HUES48 (cell line): ENCODE measurements around the gene PAK4.

Experiments
- H3K27ac ChIP-seq: one replicate; pipeline ENCODE4 v1.7.0; 2013; ENCODE audit warnings: low read depth, low read length, inconsistent platforms
- H3K27me3 ChIP-seq: 2 replicates; pipeline ENCODE4 v1.6.1; 2013; ENCODE audit warnings: mild to moderate bottlenecking, low read length; ENCODE audit not compliant: control insufficient read depth, insufficient read depth
- H3K36me3 ChIP-seq: 2 replicates; pipeline ENCODE4 v1.6.1; 2013; ENCODE audit warnings: low read length; ENCODE audit not compliant: control insufficient read depth, insufficient read depth
- H3K4me1 ChIP-seq: 2 replicates; pipeline ENCODE4 v1.6.1; 2013; ENCODE audit warnings: mild to moderate bottlenecking, low read length; ENCODE audit not compliant: control insufficient read depth, insufficient read depth
- H3K4me3 ChIP-seq: 2 replicates; pipeline ENCODE4 v1.5.1; 2013; ENCODE audit warnings: mild to moderate bottlenecking, low read depth, low read length
- H3K9ac ChIP-seq: 2 replicates; pipeline ENCODE4 v1.6.1; 2013; ENCODE audit warnings: mild to moderate bottlenecking, low read depth, low read length, moderate library complexity
- H3K9me3 ChIP-seq: 2 replicates; pipeline ENCODE4 v1.6.1; 2013; ENCODE audit warnings: low read length; ENCODE audit not compliant: control insufficient read depth, insufficient read depth

The PAK4 gene

DNA sequence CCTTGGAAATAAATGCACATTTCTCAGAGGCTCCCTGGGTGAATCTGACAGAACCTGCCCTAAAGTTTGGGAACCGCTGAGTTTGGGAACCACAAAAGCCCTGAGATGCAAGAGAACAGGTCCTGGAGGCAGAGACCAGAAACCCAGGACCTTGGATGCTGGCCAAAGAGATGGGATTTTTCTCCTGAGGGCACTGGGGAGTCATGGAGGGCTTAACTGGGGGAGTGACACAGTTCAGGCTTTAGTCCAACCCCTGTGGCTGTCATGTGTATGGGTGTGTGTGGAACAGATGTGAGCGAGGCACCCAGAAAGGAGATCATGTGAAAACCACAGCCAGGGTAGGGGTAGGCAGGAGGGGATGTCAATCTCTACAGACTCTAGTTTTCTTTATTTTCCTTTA, 67.3 kb downstream of the PAK4 start:
- Histone ChIP-seq H3K27me3 (peaks cover 19% of the 10 kb centered on the region), H3K9ac (no peak overlapping the region), H3K9me3 (no peaks in the 10 kb centered on the region), H3K4me1 (peaks cover 8% of the 10 kb centered on the region; the same call in 1 of the 2 replicates), H3K4me3 (no peak overlapping the region), H3K27ac (no peak overlapping the region), H3K36me3 (no peaks in the 10 kb centered on the region)

DNA sequence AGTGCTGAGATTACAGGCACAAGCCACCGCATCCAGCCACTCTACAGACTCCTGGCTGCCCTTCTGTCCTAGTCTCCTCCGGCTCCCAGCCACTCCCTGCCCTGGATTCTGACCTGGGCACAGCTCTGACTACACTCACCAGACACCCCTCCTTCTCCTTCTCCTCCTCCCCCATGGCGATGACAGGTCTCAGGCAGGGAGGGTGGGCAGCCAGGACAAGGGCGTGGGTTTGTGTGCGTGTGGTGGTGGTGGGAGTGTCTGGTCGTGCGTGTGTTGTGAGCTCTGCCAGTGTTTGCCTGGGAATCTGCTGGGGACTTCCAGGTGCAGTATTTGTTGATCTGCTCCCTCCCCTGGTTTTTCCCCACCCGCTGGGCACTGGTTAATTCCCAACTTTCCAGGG, 68.2 kb downstream of the PAK4 start:
- no peak overlapping the region for H3K4me3 ChIP-seq
- peaks cover 8% of the 10 kb centered on the region; the same call in 1 of the 2 replicates for H3K4me1 ChIP-seq
- no peaks in the 10 kb centered on the region for H3K36me3 ChIP-seq
- H3K27ac ChIP-seq = no peak overlapping the region
- H3K9me3 ChIP-seq = no peaks in the 10 kb centered on the region
- H3K9ac ChIP-seq = no peak overlapping the region
- H3K27me3 ChIP-seq = peaks cover 28% of the 10 kb centered on the region

DNA sequence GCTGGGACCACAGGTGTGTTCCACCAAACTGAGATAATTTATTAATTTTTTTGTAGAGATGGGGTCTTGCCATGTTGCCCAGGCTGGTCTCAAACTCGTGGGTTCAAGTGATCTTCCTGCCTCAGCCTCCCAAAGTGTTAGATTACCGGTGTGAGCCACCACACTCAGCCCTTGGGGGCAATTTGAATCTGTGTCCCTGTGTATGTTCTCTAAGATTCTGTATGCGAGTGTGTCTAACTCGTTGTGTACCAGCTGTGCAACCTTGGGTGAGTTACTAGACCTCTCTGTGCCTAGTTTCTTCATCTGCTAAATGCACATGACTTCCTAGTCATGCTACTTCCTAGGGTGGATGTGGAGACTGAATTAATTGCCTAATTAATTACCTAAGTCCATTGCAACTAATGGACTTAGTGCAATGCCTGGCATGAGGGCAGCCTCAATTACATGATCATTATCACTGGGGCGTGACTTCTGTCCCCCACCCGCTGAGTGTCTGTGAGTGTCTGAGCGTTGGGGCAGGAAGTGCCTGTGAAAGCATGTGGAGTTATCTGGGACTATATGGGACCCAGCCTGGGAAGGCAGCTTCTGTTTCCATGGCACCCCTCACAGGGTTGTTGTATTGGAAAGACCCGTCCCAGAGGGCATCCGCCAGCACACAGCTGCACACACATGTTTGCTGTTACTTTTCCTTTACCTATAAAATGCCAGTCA, 69.4 kb downstream of the PAK4 start:
- H3K9ac ChIP-seq = no peak overlapping the region
- peaks cover 30% of the 10 kb centered on the region for H3K27me3 ChIP-seq
- H3K36me3 ChIP-seq = no peaks in the 10 kb centered on the region
- no peak overlapping the region for H3K4me3 ChIP-seq
- H3K9me3 ChIP-seq = no peaks in the 10 kb centered on the region
- H3K27ac ChIP-seq = no peak overlapping the region
- H3K4me1 ChIP-seq = peaks cover 8% of the 10 kb centered on the region; the same call in 1 of the 2 replicates

DNA sequence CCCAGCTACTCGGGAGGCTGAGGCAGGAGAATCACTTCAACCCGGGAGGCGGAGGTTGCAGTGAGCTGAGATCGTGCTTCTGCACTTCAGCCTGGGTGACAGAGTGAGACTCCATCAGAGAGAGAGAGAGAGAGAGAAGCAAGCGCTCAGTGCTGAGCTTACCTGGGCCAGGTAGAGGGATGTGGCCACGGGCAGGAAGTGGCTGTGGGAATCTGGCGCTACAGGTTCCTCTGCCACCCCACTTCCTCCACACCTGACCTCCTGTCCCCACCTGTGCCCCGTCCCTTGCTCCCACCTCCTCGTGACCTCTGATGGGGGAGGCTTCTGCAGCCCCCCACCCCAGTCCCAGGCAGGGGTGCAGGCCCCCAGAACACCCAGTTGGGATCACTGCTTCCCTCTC, 70.2 kb downstream of the PAK4 start:
- peaks cover 30% of the 10 kb centered on the region for H3K27me3 ChIP-seq
- H3K27ac ChIP-seq = no peak overlapping the region
- no peak overlapping the region for H3K9ac ChIP-seq
- no peak overlapping the region for H3K4me3 ChIP-seq
- peaks cover 8% of the 10 kb centered on the region; the same call in 1 of the 2 replicates for H3K4me1 ChIP-seq
- no peaks in the 10 kb centered on the region for H3K9me3 ChIP-seq
- H3K36me3 ChIP-seq = no peaks in the 10 kb centered on the region

DNA sequence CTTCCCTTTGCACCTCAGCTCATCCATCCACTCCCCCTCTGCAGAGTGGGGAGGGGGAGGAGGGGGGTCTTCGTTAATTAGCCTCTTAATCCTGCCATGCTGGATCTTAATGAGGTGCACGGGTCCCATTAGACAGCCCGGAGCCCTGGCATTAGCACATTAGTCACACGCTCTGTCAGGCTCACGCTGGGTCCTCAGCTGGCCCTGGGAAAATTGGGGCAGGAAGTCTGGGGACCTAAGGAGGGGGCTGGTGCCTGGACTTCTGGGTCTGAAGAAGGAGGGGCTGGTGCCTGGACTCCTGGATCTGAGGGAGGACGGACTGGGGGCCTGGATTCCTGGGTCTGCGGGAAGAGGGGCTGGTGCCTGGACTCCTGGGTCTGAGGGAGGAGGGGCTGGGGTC, 70.7 kb downstream of the PAK4 start:
- Histone ChIP-seq H3K4me3 (peak overlapping the region; percentile 60; the same call in 1 of the 2 replicates), H3K27ac (no peak overlapping the region), H3K36me3 (no peaks in the 10 kb centered on the region), H3K9ac (no peak overlapping the region), H3K9me3 (no peaks in the 10 kb centered on the region), H3K27me3 (peaks cover 30% of the 10 kb centered on the region), H3K4me1 (peaks cover 8% of the 10 kb centered on the region; the same call in 1 of the 2 replicates)

DNA sequence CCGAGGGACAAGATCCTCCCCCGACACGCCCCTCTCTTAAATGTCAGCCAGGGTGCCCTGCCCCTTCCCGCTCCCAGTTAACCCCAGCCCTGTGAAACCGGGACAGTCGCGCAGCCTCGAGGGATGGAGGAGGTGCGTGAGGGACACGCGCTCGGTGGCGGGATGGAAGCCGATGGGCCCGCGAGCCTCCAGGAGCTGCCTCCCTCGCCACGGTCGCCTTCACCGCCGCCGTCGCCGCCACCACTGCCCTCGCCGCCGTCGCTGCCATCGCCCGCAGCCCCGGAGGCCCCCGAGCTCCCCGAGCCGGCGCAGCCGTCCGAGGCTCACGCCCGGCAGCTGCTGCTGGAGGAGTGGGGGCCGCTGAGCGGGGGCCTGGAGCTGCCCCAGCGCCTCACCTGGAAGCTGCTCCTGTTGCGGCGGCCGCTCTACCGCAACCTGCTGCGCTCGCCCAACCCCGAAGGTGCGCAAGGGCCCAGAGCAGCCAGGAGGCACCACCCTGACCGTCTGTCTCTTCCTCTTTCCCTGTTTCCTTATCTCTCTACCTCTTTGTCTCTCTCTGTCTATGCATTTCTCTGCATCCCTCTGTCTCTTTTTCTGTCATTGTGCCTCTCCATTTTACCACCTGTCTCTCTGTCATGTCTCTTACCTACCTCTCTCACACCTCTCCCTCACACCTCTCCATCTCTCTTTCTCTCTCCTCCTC, 71.4 kb downstream of the PAK4 start, which contains the start of gene NCCRP1:
Gene NCCRP1 (plus strand): TSS at position 105 of the 703 bp plus-strand sequence. CDS start 19 bp downstream, at position 124.
- Histone ChIP-seq H3K4me3 (peak within 1 kb of the TSS; percentile 60), H3K36me3 (no peaks in the 10 kb centered on the region), H3K9ac (no peak within 1 kb of the TSS), H3K4me1 (peaks cover 8% of the 10 kb centered on the region; the same call in 1 of the 2 replicates), H3K9me3 (no peaks in the 10 kb centered on the region), H3K27me3 (peaks cover 30% of the 10 kb centered on the region), H3K27ac (no peak within 1 kb of the TSS)

DNA sequence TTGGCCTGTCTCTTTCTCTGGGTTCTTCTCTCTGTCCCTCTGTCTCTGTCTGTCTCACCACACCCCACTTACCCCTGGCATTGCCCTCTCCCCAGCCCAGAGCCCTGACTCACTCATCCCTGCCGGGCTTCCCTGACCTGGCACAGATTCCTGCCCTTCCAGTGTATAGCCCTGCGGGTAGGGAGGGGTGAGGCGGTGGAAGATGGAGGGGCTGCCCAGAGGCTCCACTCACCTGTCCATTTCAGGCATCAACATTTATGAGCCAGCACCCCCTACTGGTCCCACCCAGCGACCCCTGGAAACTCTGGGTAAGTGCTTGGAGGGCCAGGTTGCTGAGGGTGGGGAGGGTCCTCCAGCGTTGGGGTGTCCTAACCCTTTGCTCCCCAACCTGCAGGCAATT, 72.2 kb downstream of the PAK4 start:
- Histone ChIP-seq H3K36me3 (no peaks in the 10 kb centered on the region), H3K4me3 (no peak overlapping the region), H3K9ac (no peak overlapping the region), H3K27me3 (peaks cover 33% of the 10 kb centered on the region), H3K9me3 (no peaks in the 10 kb centered on the region), H3K27ac (no peak overlapping the region), H3K4me1 (peaks cover 8% of the 10 kb centered on the region; the same call in 1 of the 2 replicates)

DNA sequence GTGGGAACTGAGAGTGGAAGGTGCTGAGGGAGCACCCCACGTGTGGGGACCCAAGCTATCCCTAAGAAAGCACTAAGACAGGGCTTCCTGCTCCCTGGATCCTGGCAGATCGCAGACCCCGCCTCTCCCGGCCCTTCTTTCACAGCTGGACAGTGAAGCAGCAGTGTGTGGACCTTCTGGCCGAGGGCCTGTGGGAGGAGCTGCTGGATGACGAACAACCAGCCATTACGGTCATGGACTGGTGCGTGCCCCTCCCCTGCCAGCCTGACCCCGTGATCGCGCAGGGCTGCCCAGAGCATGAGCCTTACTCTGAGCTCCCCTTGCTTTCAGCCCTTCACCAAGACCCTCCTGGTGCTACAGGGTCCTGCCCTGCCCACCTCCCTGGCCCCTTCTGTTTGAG, 73.4 kb downstream of the PAK4 start:
- Histone ChIP-seq H3K27me3 (peaks cover 45% of the 10 kb centered on the region), H3K27ac (no peak overlapping the region), H3K36me3 (no peaks in the 10 kb centered on the region), H3K4me3 (no peak overlapping the region), H3K9ac (no peak overlapping the region), H3K9me3 (no peaks in the 10 kb centered on the region), H3K4me1 (peaks cover 8% of the 10 kb centered on the region; the same call in 1 of the 2 replicates)

DNA sequence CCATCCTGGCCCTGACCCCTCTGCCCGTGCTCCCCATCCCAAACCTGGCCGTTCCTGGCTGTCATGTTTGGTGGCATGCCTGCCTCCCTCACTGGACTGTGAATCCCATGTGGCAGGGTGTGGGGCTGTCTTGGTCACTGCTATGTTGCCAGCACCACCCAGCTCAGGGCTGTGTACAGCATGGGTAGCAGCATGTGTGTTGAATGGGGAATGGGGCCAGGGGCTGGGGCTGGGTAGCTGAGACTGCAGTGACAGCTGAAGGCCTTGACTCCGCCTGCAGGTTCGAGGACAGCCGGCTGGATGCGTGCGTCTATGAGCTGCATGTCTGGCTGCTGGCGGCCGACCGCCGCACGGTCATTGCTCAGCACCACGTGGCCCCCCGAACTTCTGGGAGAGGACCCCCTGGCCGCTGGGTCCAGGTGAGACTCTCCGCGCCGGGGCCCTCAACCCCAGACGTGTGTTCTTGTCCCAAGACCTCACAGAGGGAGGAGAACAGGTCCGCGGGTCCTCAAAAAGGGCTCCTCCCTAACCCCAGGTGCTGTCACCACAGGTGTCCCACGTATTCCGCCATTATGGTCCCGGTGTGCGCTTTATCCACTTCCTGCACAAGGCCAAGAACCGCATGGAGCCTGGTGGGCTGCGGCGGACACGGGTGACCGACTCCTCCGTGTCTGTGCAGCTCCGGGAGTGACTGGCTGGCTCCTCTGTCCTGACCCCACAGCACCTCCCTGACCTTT, 74.6 kb downstream of the PAK4 start:
- H3K9ac ChIP-seq = no peak overlapping the region
- H3K4me1 ChIP-seq = peaks cover 8% of the 10 kb centered on the region; the same call in 1 of the 2 replicates
- H3K27me3 ChIP-seq = peaks cover 56% of the 10 kb centered on the region
- H3K27ac ChIP-seq = no peak overlapping the region
- no peaks in the 10 kb centered on the region for H3K36me3 ChIP-seq
- H3K9me3 ChIP-seq = no peaks in the 10 kb centered on the region
- no peak overlapping the region for H3K4me3 ChIP-seq

DNA sequence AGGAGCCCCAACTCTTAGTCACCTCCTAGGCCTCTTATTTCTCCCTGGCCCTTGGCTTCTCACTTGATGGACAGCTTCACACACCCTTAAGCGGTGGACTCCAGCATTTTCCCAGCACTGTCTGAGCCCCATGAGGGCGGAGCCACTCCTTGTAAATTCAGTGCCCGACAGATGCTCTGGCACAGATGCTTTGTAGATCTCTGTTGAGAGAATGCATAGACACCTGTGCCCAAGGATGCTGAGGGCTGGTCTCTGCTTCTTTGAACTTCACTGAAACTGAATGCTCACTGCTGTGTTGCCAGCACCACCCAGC, 75.2 kb downstream of the PAK4 start:
- no peak overlapping the region for H3K4me3 ChIP-seq
- peaks cover 56% of the 10 kb centered on the region for H3K27me3 ChIP-seq
- H3K27ac ChIP-seq = no peak overlapping the region
- H3K4me1 ChIP-seq = peaks cover 8% of the 10 kb centered on the region; the same call in 1 of the 2 replicates
- no peaks in the 10 kb centered on the region for H3K36me3 ChIP-seq
- no peak overlapping the region for H3K9ac ChIP-seq
- no peaks in the 10 kb centered on the region for H3K9me3 ChIP-seq

DNA sequence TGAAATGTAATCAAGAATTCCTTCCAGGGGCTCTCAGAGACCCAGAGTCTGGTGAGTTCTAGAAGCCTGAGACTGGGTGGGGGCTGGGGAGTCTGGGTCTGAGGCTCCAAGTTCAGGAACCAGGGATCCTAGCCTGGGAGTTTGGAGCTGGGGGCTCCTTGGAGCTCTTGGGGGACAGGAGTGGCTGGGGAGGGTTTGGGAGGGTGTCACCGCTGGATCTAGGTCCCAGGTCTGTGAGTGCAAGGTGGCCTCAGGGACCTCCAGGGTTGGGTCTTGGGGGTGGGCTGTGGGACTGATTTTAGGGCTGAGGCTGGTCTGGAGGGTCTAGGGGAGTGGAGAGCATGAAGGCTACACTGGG, 77.4 kb downstream of the PAK4 start:
- Histone ChIP-seq H3K27me3 (peaks cover 36% of the 10 kb centered on the region), H3K9me3 (no peaks in the 10 kb centered on the region), H3K4me1 (no peaks in the 10 kb centered on the region), H3K36me3 (no peaks in the 10 kb centered on the region), H3K9ac (no peak overlapping the region), H3K4me3 (no peak overlapping the region), H3K27ac (no peak overlapping the region)
